Caco-2 (cell line): ENCODE results near the gene CEPT1. TPM values are rescaled to one million over a fixed set of nuclear protein-coding genes. Genes with fewer than 3 reads are reported as not detected.
A peak's percentile ranks its signal among the peaks of the same experiment; 100 is the strongest.

Source experiments
- BruUV-seq: library from RNA; stranded (reverse); fragments of 400-500 nt; replicated peaks from 2 replicates; lab custom pipeline; 2021; lab: Mats Ljungman, UMichigan
- CTCF ChIA-PET: fragments of 300-600 bp; sonication (Branson Sonifier 250); formaldehyde crosslinking; loops from one replicate; lab custom pipeline; 2022; ENCODE audit warnings: antibody characterized with exemption; lab: Charles Lee
- POLR2A ChIA-PET: fragments of 300-600 bp; sonication (Branson Sonifier 250); formaldehyde crosslinking; loops from one replicate; lab custom pipeline; 2022; ENCODE audit warnings: antibody characterized with exemption; lab: Charles Lee
- DNase-seq, 2 experiments: peaks; one replicate each; pipeline versions ENCODE4 v3.0.0 to v3.0.0-alpha.2; 2020 to 2022
- H3K27me3 ChIP-seq: replicated peaks from 2 replicates; pipeline ENCODE4 v1.6.0; 2011; ENCODE audit warnings: low read length; ENCODE audit not compliant: control insufficient read depth, insufficient read depth
- H3K36me3 ChIP-seq: 2 replicates; pipeline ENCODE4 v1.5.1; 2011; ENCODE audit warnings: low read length; ENCODE audit not compliant: control insufficient read depth, insufficient read depth
- H3K4me1 ChIP-seq: fragments of 250-450 bp; sonication (Bioruptor Pico); 2 replicates; pipeline ENCODE4 v1.5.1; 2020; ENCODE audit warnings: mild to moderate bottlenecking
- H3K4me3 ChIP-seq: 2 replicates; pipeline ENCODE4 v1.5.1; 2011; ENCODE audit warnings: low read depth, mild to moderate bottlenecking, control low read depth, low read length
- H3K9me3 ChIP-seq: fragments of 250-450 bp; sonication (Bioruptor Pico); 2 replicates; pipeline ENCODE4 v1.5.1; 2020; ENCODE audit warnings: mild to moderate bottlenecking, moderate library complexity
- H3K27ac Mint-ChIP-seq: one replicate; pipeline ENCODE4 v1.8.0; 2022; ENCODE audit warnings: mixed read lengths; ENCODE audit not compliant: unreplicated experiment
- H3K27me3 Mint-ChIP-seq: one replicate; pipeline ENCODE4 v1.8.0; 2022; ENCODE audit warnings: mixed read lengths; ENCODE audit not compliant: insufficient read depth, unreplicated experiment
- H3K36me3 Mint-ChIP-seq: one replicate; pipeline ENCODE4 v1.8.0; 2022; ENCODE audit warnings: mild to moderate bottlenecking, mixed read lengths; ENCODE audit not compliant: insufficient read depth, unreplicated experiment
- H3K4me1 Mint-ChIP-seq: one replicate; pipeline ENCODE4 v1.8.0; 2022; ENCODE audit warnings: low read depth, mixed read lengths; ENCODE audit not compliant: unreplicated experiment
- H3K4me3 Mint-ChIP-seq: one replicate; pipeline ENCODE4 v1.8.0; 2022; ENCODE audit warnings: mild to moderate bottlenecking, moderate library complexity, mixed read lengths; ENCODE audit not compliant: unreplicated experiment
- H3K9me3 Mint-ChIP-seq: one replicate; pipeline ENCODE4 v1.8.0; 2022; ENCODE audit warnings: mixed read lengths; ENCODE audit not compliant: unreplicated experiment
- intact Hi-C: fragments of 100-400 bp; cut with micrococcal nuclease; formaldehyde crosslinking; loops from one replicate; pipeline ENCODE4 v1.10.0; 2022; ENCODE audit not compliant: unreplicated experiment
- total RNA-seq: library from RNA; stranded (reverse); gene quantifications from 2 replicates; pipeline ENCODE4 v1.2.3, GENCODE V29; 2022
- TF ChIP-seq, protein P1 (sequence below), 2 experiments: fragments of 200-600 bp in 1 of 2; IDR thresholded peaks; 1 replicate in 1 of 2; 2 replicates in 1 of 2; pipeline versions ENCODE4 v1.5.1 to v1.8.0; 2011 to 2022; ENCODE audit warnings: antibody characterized with exemption in 1 of 2, control low read depth in 1 of 2, inconsistent platforms in 1 of 2, low read depth in 1 of 2, low read length in 1 of 2, mild to moderate bottlenecking in 1 of 2, moderate library complexity in 1 of 2; ENCODE audit not compliant: insufficient read depth in 1 of 2, severe bottlenecking in 1 of 2, unreplicated experiment in 1 of 2

CEPT1 gene
- total RNA-seq, 1 experiment from 2014 or later = 17.3 TPM

DNA sequence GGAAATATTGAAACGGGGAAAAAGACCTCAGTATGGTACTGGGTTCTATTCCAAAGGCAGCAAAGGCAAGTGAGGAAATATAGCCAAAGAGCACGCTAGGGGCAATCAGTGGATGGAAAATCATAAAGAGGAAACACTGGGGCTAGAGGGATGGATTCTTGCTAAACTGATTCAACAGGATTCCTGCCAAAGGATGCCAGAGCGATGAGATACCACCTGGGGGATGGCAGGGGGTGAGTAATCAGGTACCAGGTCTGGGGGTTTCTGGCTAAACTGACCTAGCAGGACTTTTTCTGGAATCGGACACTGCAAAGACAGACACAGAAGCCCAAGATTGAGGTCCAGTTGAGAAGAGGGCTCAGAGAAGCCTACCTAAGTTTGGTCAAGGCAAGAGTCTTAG lies 94.2 kb downstream of the CEPT1 start:
- no TSS peak for BruUV-seq
- ChIA-PET CTCF (no interaction called here), POLR2A (no interaction called here)
- no peak overlapping the region for H3K4me3 ChIP-seq
- no peaks in the 10 kb centered on the region for H3K27me3 Mint-ChIP-seq
- intact Hi-C loops = no loop called here
- H3K27me3 ChIP-seq = no peaks in the 10 kb centered on the region
- H3K36me3 ChIP-seq = no peaks in the 10 kb centered on the region
- no peaks in the 10 kb centered on the region for H3K36me3 Mint-ChIP-seq
- H3K9me3 Mint-ChIP-seq = no peaks in the 10 kb centered on the region
- H3K27ac Mint-ChIP-seq = peak overlapping the region; percentile 57
- peaks cover 27% of the 10 kb centered on the region for H3K4me1 ChIP-seq
- no peaks in the 10 kb centered on the region for H3K9me3 ChIP-seq
- no peak overlapping the region for H3K4me3 Mint-ChIP-seq
- H3K4me1 Mint-ChIP-seq = peaks cover 12% of the 10 kb centered on the region
- DNase-seq = no peak
- TF ChIP-seq, protein P1, sequence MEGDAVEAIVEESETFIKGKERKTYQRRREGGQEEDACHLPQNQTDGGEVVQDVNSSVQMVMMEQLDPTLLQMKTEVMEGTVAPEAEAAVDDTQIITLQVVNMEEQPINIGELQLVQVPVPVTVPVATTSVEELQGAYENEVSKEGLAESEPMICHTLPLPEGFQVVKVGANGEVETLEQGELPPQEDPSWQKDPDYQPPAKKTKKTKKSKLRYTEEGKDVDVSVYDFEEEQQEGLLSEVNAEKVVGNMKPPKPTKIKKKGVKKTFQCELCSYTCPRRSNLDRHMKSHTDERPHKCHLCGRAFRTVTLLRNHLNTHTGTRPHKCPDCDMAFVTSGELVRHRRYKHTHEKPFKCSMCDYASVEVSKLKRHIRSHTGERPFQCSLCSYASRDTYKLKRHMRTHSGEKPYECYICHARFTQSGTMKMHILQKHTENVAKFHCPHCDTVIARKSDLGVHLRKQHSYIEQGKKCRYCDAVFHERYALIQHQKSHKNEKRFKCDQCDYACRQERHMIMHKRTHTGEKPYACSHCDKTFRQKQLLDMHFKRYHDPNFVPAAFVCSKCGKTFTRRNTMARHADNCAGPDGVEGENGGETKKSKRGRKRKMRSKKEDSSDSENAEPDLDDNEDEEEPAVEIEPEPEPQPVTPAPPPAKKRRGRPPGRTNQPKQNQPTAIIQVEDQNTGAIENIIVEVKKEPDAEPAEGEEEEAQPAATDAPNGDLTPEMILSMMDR (IDR thresholded peaks at IDR 0.05; ENCODE audit: insufficient read depth in 1 of 2, low read depth in 1 of 2, low read length in 1 of 2, severe bottlenecking in 1 of 2, unreplicated experiment in 1 of 2) = no peak

Other genes with a start within 250 kb of the CEPT1 start
- 31.7 and 35.2 TPM in 2 replicates for gene LRIF1, start 176.3 kb upstream of the CEPT1 start, total RNA-seq
- gene DRAM2, start 130 bp upstream of the CEPT1 start, total RNA-seq = 25.3 and 29.0 TPM in 2 replicates
- gene DENND2D, start 60.4 kb downstream of the CEPT1 start, total RNA-seq = 20.4 and 23.2 TPM in 2 replicates
- gene CHI3L2, start 87.5 kb downstream of the CEPT1 start, total RNA-seq = not detected in 2 replicates
- not detected in 2 replicates for gene CHIA, start 150.6 kb downstream of the CEPT1 start, total RNA-seq